ENCODE measurements around the gene SCYGR6.

Gene SCYGR6

DNA sequence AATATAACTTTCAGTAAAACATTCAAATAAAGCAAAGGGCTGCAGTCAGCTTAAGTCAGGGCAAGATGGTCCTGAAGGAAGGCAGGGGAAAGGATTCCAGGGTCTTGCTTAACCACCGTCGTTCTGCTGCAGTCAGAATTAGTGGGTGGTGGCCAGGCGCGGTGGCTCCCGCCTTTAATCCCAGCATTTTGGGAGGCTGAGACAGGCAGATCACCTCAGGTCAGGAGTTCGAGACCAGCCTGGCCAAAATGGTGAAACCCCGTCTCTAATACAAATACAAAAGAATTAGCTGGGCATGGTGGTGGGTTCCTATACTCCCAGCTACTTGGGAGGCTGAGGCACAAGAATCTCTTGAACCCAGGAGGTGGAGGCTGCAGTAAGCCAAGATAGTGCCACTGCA is 13.6 kb downstream of the SCYGR6 start:
- no peak for DNase-seq

DNA sequence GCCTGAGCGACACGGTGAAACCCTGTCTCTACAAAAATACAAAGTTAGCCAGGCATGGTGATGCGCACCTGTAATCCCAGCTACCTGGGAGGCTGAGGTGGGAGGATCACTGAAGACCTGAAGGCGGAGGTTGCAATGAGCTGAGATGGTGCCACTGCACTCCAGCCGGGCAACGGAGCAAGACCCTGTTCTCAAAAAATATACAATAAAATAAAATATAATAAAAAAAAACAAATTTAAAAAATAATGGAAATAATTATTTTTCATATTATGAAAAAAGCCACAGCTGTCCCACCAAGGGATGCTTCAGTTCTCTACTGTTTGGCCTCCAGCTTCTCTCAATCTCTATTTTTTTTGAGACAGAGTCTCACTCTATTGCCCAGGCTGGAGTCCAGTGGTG is 17.2 kb downstream of the SCYGR6 start:
- DNase-seq = no peak

- DNase-seq = no peak
Measured at GRCh38 chr2:227706859-227707258, 17.7 kb downstream of the SCYGR6 start.

DNA sequence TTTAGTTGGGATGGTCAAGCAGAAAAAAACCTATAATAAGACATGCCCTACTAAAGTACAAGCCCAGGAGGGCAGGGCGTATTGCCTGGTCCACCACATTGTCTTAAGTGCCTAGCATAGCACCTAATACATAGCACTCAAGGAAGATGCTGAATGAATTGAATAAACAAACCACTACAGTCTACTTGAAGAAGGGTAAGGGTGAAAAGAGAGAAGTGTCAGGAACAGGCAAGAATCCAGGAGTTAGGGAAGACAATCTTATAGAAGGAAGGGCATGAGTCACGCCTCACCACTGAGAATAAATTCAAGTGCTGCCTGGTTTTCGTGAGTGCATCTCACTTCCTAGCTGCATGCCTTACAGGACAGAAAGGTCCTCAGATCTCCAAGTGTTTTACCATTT is 20.6 kb downstream of the SCYGR6 start:
- DNase-seq = no peak

GRCh38 chr2:227703280-227703732 is 21.3 kb downstream of the SCYGR6 start:
- no peak for DNase-seq

- DNase-seq = no peak
Measured at GRCh38 chr2:227701556-227701955, 23.0 kb downstream of the SCYGR6 start.

DNA sequence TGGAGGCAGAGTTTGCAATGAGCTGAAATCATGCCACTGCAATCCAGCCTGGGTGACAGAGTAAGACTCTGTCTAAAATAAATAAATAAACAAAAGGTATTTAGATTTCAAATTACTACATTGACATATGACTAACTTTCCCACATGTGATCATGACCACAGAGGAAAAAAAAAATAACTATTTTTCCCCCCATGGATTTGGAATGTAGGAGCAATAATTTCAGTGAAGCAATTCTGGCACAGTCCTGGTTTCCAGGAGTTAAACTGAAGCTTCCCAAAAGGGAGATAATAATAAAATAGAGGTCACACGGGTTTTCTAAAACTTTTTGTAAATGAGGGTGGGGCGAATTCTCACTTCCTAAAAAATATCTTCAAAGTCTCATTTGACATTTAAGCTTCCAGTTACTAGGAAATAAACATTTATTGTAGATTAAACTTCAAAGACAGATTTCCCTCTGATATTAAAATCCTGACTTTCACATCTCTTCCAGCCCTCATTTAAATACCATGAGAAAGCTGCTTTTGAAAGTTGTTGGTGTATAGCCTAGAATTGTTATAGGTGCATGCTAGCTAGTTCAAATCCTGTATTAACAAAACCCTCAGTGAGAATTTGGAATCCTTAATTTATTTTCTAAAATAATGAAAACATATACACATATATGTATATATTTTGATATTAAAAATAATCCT is 27.4 kb downstream of the SCYGR6 start:
- DNase-seq = no peak

DNA sequence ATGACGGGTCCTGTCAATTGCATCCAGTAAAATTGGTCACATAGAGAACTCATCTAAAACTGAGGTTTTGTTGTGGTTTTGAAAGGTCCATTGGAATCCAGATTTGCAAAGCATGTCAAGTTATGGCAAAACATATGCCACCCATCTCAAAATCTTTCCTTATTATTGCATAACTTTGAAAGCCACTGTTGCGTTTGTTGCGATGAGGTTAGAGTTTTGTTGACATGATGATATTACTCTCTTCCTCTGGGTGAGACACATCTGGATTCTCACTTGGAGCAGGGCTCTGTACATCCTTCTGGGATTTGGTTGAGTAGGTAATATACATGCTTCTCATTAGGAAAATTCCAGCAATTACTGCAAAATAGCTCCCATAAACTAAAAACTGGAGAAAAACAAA is 37.4 kb downstream of the SCYGR6 start:
- no peak for DNase-seq

GRCh38 chr2:227684258-227684657 is 40.3 kb downstream of the SCYGR6 start:
- DNase-seq = no peak

- no peak for DNase-seq
Measured at GRCh38 chr2:227677928-227678327, 46.6 kb downstream of the SCYGR6 start.

DNA sequence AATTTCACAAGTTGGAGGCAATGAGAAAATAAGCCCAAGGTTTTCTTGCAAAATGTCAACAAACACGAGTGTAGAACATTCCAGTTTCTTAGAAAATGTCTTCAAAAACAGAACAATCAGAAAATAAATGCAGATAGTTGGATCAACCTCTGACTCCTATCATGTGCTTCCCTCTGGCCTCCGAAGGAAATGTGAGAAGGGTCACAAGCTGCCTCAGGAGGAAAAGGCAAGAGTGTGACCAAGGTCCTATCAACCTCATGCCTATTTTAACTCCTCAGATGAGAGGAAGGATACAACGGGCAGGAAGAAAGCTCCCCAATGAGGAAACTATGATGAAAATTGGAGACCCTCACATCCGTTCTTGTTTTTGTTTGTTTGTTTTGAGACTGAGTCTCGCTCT is 50.1 kb downstream of the SCYGR6 start:
- DNase-seq = no peak

Measured in NCI-H146 (cell line).